ENCODE data around the gene RABGGTA.

RABGGTA gene

DNA sequence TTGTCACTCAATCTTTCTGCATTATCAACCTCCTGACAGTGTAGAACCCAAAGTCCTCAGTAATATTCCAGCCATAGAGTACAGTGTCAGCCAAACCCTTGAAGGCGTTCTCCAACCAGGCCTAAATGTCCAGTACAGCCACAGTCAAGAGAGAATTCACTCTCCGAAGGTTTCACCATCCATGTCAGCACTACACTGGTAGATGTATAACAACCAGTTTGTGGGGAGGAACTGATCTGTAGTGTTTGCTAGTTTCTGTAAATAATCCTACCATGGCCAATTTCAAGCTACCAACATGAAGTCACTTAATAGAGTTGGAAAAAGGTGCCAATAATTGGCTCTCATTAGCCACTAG is 55.1 kb downstream of the RABGGTA start:
- no peak for DNase-seq (ENCODE audit: low read depth)
